ENCODE data around the gene PDLIM4.

DNA sequence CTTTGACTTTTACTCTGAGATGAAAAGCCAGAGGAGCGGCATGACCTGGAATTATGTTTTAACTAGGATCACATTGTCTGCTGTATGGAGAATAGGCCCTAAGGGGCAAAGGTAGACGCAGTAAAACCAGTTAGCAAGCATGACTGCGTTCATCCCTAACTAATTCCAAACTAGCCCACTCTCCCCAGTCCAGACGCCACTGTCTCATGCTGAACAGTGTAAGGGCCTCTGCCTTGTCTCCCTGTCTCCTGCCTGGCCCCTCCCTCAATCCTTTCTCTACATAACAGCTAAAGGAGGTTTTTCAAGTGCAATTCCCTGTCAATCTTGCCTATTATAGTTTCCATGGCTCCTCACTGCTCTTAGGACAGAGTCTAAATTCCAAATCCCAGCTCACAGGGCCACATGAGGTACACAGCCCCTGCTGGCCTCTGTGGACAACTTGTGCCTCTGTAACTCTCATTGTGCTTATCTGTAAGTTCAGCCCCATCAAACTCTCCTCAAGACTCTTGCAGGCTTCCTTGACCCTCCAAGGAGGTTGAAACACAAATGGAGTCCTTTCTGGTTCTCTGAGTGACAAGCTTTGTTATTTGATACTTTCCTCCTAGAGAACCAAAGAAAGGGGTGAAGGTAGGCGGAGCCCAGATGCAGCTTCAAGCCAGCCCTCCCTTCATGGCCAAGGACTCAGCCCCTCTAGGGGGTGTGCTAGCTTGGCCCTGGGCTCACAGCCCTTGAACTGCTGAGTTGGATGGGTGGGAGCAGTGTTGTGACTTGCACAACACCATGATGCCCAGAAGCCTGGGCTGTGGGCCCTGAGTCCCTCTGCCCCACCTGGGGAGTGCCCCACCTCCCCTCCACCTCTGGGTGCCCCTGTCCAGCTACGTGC is 20.7 kb downstream of the PDLIM4 start:
- TF ChIP-seq, protein P1, sequence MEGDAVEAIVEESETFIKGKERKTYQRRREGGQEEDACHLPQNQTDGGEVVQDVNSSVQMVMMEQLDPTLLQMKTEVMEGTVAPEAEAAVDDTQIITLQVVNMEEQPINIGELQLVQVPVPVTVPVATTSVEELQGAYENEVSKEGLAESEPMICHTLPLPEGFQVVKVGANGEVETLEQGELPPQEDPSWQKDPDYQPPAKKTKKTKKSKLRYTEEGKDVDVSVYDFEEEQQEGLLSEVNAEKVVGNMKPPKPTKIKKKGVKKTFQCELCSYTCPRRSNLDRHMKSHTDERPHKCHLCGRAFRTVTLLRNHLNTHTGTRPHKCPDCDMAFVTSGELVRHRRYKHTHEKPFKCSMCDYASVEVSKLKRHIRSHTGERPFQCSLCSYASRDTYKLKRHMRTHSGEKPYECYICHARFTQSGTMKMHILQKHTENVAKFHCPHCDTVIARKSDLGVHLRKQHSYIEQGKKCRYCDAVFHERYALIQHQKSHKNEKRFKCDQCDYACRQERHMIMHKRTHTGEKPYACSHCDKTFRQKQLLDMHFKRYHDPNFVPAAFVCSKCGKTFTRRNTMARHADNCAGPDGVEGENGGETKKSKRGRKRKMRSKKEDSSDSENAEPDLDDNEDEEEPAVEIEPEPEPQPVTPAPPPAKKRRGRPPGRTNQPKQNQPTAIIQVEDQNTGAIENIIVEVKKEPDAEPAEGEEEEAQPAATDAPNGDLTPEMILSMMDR (conservative IDR thresholded peaks at IDR 0.05; ENCODE audit: low read depth in 2 of 2), result peak in 1 of 2 experiments; percentile 37; a peak in 2 of 4 replicates
- no peak for TF ChIP-seq JUNB (IDR thresholded peaks at IDR 0.05; ENCODE audit: unreplicated experiment)
- TF ChIP-seq, protein P2, sequence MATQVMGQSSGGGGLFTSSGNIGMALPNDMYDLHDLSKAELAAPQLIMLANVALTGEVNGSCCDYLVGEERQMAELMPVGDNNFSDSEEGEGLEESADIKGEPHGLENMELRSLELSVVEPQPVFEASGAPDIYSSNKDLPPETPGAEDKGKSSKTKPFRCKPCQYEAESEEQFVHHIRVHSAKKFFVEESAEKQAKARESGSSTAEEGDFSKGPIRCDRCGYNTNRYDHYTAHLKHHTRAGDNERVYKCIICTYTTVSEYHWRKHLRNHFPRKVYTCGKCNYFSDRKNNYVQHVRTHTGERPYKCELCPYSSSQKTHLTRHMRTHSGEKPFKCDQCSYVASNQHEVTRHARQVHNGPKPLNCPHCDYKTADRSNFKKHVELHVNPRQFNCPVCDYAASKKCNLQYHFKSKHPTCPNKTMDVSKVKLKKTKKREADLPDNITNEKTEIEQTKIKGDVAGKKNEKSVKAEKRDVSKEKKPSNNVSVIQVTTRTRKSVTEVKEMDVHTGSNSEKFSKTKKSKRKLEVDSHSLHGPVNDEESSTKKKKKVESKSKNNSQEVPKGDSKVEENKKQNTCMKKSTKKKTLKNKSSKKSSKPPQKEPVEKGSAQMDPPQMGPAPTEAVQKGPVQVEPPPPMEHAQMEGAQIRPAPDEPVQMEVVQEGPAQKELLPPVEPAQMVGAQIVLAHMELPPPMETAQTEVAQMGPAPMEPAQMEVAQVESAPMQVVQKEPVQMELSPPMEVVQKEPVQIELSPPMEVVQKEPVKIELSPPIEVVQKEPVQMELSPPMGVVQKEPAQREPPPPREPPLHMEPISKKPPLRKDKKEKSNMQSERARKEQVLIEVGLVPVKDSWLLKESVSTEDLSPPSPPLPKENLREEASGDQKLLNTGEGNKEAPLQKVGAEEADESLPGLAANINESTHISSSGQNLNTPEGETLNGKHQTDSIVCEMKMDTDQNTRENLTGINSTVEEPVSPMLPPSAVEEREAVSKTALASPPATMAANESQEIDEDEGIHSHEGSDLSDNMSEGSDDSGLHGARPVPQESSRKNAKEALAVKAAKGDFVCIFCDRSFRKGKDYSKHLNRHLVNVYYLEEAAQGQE (IDR thresholded peaks at IDR 0.05; ENCODE audit: unreplicated experiment), result no peak
- TF ChIP-seq EZH2 (IDR thresholded peaks at IDR 0.05; ENCODE audit: low read depth, unreplicated experiment), result no peak
- no peak for TF ChIP-seq CREB1 (CRISPR knock-in tag; IDR thresholded peaks at IDR 0.05; ENCODE audit: low read depth)
- TF ChIP-seq ETS1 (IDR thresholded peaks at IDR 0.05), result no peak

Data from GM23338 (cell line).